NCI-H1694 (cell line): Measurements from ENCODE around the gene ATP13A2.

Experiments
- DNase-seq: peaks from one replicate; lab custom pipeline; 2025; lab: John Stamatoyannopoulos, UW

The ATP13A2 gene

GRCh38 chr1:17011439-17012307 lies at the start of gene ATP13A2:
Gene ATP13A2 (minus strand): TSS chr1:17011928. CDS start chr1:17011738, 190 bp downstream.
- DNase-seq = peak; percentile 46

GRCh38 chr1:17061486-17061885 lies 49.8 kb upstream of the ATP13A2 start:
- DNase-seq = no peak

GRCh38 chr1:17060306-17060749 lies 48.6 kb upstream of the ATP13A2 start:
- no peak for DNase-seq

GRCh38 chr1:17059391-17060305 lies 47.9 kb upstream of the ATP13A2 start:
- DNase-seq = peak; percentile 48

- no peak for DNase-seq
These were observed 44.8 kb upstream of the ATP13A2 start for GRCh38 chr1:17056551-17056950.

GRCh38 chr1:17055801-17056200 lies 44.1 kb upstream of the ATP13A2 start:
- no peak for DNase-seq

GRCh38 chr1:17053685-17054410 lies 42.1 kb upstream of the ATP13A2 start, which contains the start of gene SDHB:
Gene SDHB (minus strand): TSS chr1:17054032. CDS start chr1:17054019, 13 bp downstream.
- DNase-seq = peak; percentile 92

- no peak for DNase-seq
These were observed 41.5 kb upstream of the ATP13A2 start for GRCh38 chr1:17053086-17053684.

- DNase-seq = no peak
These were observed 40.9 kb upstream of the ATP13A2 start for GRCh38 chr1:17052641-17053040.

- no peak for DNase-seq
These were observed 40.3 kb upstream of the ATP13A2 start for GRCh38 chr1:17052038-17052437.

- no peak for DNase-seq
These were observed 36.2 kb upstream of the ATP13A2 start for GRCh38 chr1:17047924-17048323.

- DNase-seq = no peak
These were observed 34.6 kb upstream of the ATP13A2 start for GRCh38 chr1:17046334-17046657.

- DNase-seq = peak; percentile 32
These were observed 34.1 kb upstream of the ATP13A2 start for GRCh38 chr1:17045634-17046333.

GRCh38 chr1:17045150-17045549 lies 33.4 kb upstream of the ATP13A2 start:
- no peak for DNase-seq

GRCh38 chr1:17043676-17044075 lies 31.9 kb upstream of the ATP13A2 start:
- no peak for DNase-seq

- no peak for DNase-seq
These were observed 28.4 kb upstream of the ATP13A2 start for GRCh38 chr1:17040135-17040534.

- DNase-seq = no peak
These were observed 27.8 kb upstream of the ATP13A2 start for GRCh38 chr1:17039522-17039921.

GRCh38 chr1:17033481-17033880 lies 21.8 kb upstream of the ATP13A2 start:
- DNase-seq = no peak

- DNase-seq = no peak
These were observed 21.0 kb upstream of the ATP13A2 start for GRCh38 chr1:17032741-17033140.

- DNase-seq = no peak
These were observed 19.7 kb upstream of the ATP13A2 start for GRCh38 chr1:17031436-17031835.

GRCh38 chr1:17030206-17030605 lies 18.5 kb upstream of the ATP13A2 start:
- no peak for DNase-seq
